IMR-90 (cell line): Measurements from ENCODE around the gene MYO3B.

Experiments
- NFE2L2 ChIP-seq: fragments of 150-350 bp; IDR thresholded peaks from 2 replicates; pipeline ENCODE4 v1.6.1; 2016; ENCODE audit warnings: low read depth, mild to moderate bottlenecking, low read length
- POLR2A ChIP-seq: IDR thresholded peaks from 2 replicates; pipeline ENCODE4 v1.6.1; 2012; ENCODE audit warnings: mild to moderate bottlenecking, low read depth, low read length
- RFX5 ChIP-seq: IDR thresholded peaks from 2 replicates; pipeline ENCODE4 v1.8.0; 2012; ENCODE audit warnings: low read depth, mild to moderate bottlenecking, low read length, moderate library complexity
- TF ChIP-seq, protein P1 (sequence below): conservative IDR thresholded peaks from 2 replicates; pipeline ENCODE4 v1.5.1; 2012; ENCODE audit warnings: mild to moderate bottlenecking, low read depth, low read length, improper control_type of control experiment

DNA sequence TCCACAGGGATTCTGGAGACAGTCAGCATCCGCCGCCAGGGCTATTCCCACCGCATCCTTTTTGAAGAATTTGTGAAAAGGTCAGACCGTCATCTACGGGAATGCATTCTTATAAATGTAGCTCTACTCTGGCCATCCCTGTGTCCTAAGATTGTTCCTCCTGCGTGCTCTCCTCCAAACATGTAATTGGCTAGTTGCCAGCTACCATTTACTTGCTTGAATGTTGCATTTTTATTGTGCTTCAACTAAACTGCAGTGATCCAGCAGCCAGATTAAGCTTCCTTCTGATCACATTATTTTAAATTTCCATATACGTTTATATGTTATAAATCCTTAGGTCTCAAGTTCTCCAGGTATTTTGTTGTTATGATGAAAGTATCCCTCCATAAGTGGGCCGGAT lies 288.7 kb downstream of the MYO3B start:
- TF ChIP-seq, protein P1, sequence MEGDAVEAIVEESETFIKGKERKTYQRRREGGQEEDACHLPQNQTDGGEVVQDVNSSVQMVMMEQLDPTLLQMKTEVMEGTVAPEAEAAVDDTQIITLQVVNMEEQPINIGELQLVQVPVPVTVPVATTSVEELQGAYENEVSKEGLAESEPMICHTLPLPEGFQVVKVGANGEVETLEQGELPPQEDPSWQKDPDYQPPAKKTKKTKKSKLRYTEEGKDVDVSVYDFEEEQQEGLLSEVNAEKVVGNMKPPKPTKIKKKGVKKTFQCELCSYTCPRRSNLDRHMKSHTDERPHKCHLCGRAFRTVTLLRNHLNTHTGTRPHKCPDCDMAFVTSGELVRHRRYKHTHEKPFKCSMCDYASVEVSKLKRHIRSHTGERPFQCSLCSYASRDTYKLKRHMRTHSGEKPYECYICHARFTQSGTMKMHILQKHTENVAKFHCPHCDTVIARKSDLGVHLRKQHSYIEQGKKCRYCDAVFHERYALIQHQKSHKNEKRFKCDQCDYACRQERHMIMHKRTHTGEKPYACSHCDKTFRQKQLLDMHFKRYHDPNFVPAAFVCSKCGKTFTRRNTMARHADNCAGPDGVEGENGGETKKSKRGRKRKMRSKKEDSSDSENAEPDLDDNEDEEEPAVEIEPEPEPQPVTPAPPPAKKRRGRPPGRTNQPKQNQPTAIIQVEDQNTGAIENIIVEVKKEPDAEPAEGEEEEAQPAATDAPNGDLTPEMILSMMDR, result no peak
- TF ChIP-seq POLR2A (no peak), NFE2L2 (no peak), RFX5 (no peak)
